GM12891 (cell line): ENCODE measurements around the gene KCNQ2.

Experiments
- POLR2A ChIP-seq: IDR thresholded peaks from 2 replicates; pipeline ENCODE4 v1.6.1; 2011; ENCODE audit warnings: low read depth, low read length, control low read depth
- POLR2AphosphoS5 ChIP-seq: IDR thresholded peaks from 2 replicates; pipeline ENCODE4 v1.6.1; 2011; ENCODE audit warnings: low read depth, low read length, control low read depth

DNA sequence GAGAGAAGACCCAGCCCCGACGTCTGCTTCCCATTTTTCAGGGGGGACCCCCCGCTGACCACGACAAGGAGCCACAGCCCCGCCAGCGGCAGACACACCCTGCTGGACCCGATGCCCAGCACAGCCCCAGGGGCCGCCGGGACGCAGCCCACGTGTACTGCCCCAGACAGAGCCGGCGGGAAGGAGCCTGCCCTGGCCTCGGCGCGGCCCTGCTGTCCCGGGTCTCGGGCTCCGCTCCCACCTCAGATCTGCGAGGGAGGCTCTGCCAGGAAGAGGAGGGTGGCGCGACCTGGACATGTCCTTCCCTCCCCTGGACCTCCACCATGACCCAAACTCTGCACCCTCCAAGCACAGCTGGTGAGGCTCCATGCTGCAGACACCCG lies 54.7 kb downstream of the KCNQ2 start:
- no peak for TF ChIP-seq POLR2AphosphoS5
- no peak for TF ChIP-seq POLR2A
